Right lobe of liver (tissue), 4 donors: ENCODE data around the gene CYP2J2.

Experiments
- CTCF ChIP-seq, 4 donors: fragments of 200-600 bp in 3 of 4; fragments of 450-650 bp in 1 of 4; IDR thresholded peaks; one replicate each; pipeline versions ENCODE4 v1.5.1 to v1.8.0; 2016 to 2022; ENCODE audit warnings: antibody characterized with exemption in 4 of 4, mild to moderate bottlenecking in 2 of 4
- POLR2A ChIP-seq: fragments of 450-650 bp; IDR thresholded peaks from one replicate; pipeline ENCODE4 v1.6.1; 2017; ENCODE audit warnings: antibody characterized with exemption, mild to moderate bottlenecking
- donor health status: DM: no; HTN: no; CAD: no.
- donor health status: DM: no; HTN: no; CAD: no.
- donor health status: DM: no; HTN: yes; CAD: no.

- TF ChIP-seq CTCF (IDR thresholded peaks at IDR 0.05) (no peak), POLR2A (no peak)
Measured at GRCh38 chr1:59915516-59915915, 11.1 kb downstream of the CYP2J2 start.
